SJCRH30 (cell line): ENCODE measurements around the gene ANO6. TPM values are rescaled to one million over a fixed set of nuclear protein-coding genes. Genes with fewer than 3 reads are reported as not detected.
"Not testable (repeated sequence)": the region's sequence is repeated elsewhere in the genome, so short reads cannot be mapped to it uniquely, and the experiment has no call there.

Source experiments
- DNase-seq, 2 experiments: peaks; one replicate each; pipeline ENCODE4 v3.0.0-alpha.2; 2015 to 2020
- H3K27ac ChIP-seq: fragments of 250-450 bp; sonication (Bioruptor Pico); 2 replicates; pipeline ENCODE4 v1.5.1; 2020; ENCODE audit warnings: mild to moderate bottlenecking, moderate library complexity
- H3K27me3 ChIP-seq: fragments of 250-450 bp; sonication (Bioruptor Pico); 2 replicates; pipeline ENCODE4 v1.5.1; 2020; ENCODE audit warnings: mild to moderate bottlenecking, moderate library complexity
- H3K36me3 ChIP-seq: fragments of 250-450 bp; sonication (Bioruptor Pico); 2 replicates; pipeline ENCODE4 v1.5.1; 2020; ENCODE audit warnings: mild to moderate bottlenecking, moderate library complexity
- H3K4me1 ChIP-seq: fragments of 250-450 bp; sonication (Bioruptor Pico); 2 replicates; pipeline ENCODE4 v1.5.1; 2020; ENCODE audit warnings: mild to moderate bottlenecking, moderate library complexity
- H3K4me3 ChIP-seq: fragments of 250-450 bp; sonication (Bioruptor Pico); 2 replicates; pipeline ENCODE4 v1.5.1; 2020; ENCODE audit warnings: mild to moderate bottlenecking, moderate library complexity
- H3K9me3 ChIP-seq: fragments of 250-450 bp; sonication (Bioruptor Pico); replicated peaks from 2 replicates; pipeline ENCODE4 v1.5.1; 2020; ENCODE audit warnings: mild to moderate bottlenecking, moderate library complexity
- total RNA-seq: library from RNA; depleted of rRNA; stranded (reverse); fragments of >200 nt; shearing (Covaris generic); gene quantifications from 2 replicates; pipeline ENCODE4 v1.2.3, GENCODE V29; 2014

Gene ANO6
- total RNA-seq, 1 experiment from 2014 or later = 60.7 TPM

- Histone ChIP-seq H3K36me3 (peaks cover 29% of the 10 kb centered on the region), H3K4me1 (no peaks in the 10 kb centered on the region), H3K9me3 (peaks cover 26% of the 10 kb centered on the region; the same call in 1 of the 2 replicates), H3K27me3 (no peaks in the 10 kb centered on the region), H3K4me3 (no peak overlapping the region), H3K27ac (no peak overlapping the region)
- no peak for DNase-seq
Measured at GRCh38 chr12:45362291-45362690, 146.4 kb downstream of the ANO6 start.

- Histone ChIP-seq H3K9me3 (peaks cover 26% of the 10 kb centered on the region; the same call in 1 of the 2 replicates), H3K36me3 (peaks cover 37% of the 10 kb centered on the region), H3K4me3 (no peak overlapping the region), H3K4me1 (no peaks in the 10 kb centered on the region), H3K27ac (no peak overlapping the region), H3K27me3 (no peaks in the 10 kb centered on the region)
- DNase-seq = peak in 1 of 2 experiments; percentile 19
Measured at GRCh38 chr12:45363903-45364302, 148.0 kb downstream of the ANO6 start.

GRCh38 chr12:45368841-45369489, 153.1 kb downstream of the ANO6 start:
- no peak for DNase-seq
- Histone ChIP-seq H3K4me3 (no peak overlapping the region), H3K27ac (no peak overlapping the region), H3K27me3 (no peaks in the 10 kb centered on the region), H3K36me3 (peaks cover 33% of the 10 kb centered on the region), H3K4me1 (no peaks in the 10 kb centered on the region), H3K9me3 (peaks cover 14% of the 10 kb centered on the region)

- H3K4me3 ChIP-seq = no peak overlapping the region
- H3K27ac ChIP-seq = no peak overlapping the region
- H3K27me3 ChIP-seq = no peaks in the 10 kb centered on the region
- peaks cover 12% of the 10 kb centered on the region for H3K36me3 ChIP-seq
- H3K4me1 ChIP-seq = no peaks in the 10 kb centered on the region
- peaks cover 2% of the 10 kb centered on the region; the same call in 1 of the 2 replicates for H3K9me3 ChIP-seq
- DNase-seq = no peak
Measured at GRCh38 chr12:45377815-45378214, 161.9 kb downstream of the ANO6 start.

- peak in 1 of 2 experiments; percentile 12 for DNase-seq
- Histone ChIP-seq H3K4me3 (no peak overlapping the region), H3K36me3 (peaks cover 22% of the 10 kb centered on the region), H3K27ac (no peak overlapping the region), H3K4me1 (no peaks in the 10 kb centered on the region), H3K9me3 (0 out of 2 replicates have a peak, but pooled peaks cover 2% of the 10 kb centered on the region), H3K27me3 (no peaks in the 10 kb centered on the region)
Measured at GRCh38 chr12:45379261-45379660, 163.4 kb downstream of the ANO6 start.

GRCh38 chr12:45381351-45381750, 165.5 kb downstream of the ANO6 start:
- H3K9me3 ChIP-seq = no peaks in the 10 kb centered on the region
- no peaks in the 10 kb centered on the region for H3K27me3 ChIP-seq
- DNase-seq = no peak
- no peaks in the 10 kb centered on the region for H3K4me1 ChIP-seq
- H3K27ac ChIP-seq = no peak overlapping the region
- peaks cover 27% of the 10 kb centered on the region for H3K36me3 ChIP-seq
- no peak overlapping the region for H3K4me3 ChIP-seq

- DNase-seq = peak; percentile 42 to 64
- Histone ChIP-seq H3K27ac (no peak overlapping the region), H3K4me3 (no peak overlapping the region), H3K4me1 (no peaks in the 10 kb centered on the region), H3K27me3 (no peaks in the 10 kb centered on the region), H3K36me3 (peaks cover 57% of the 10 kb centered on the region), H3K9me3 (no peaks in the 10 kb centered on the region)
Measured at GRCh38 chr12:45388545-45388944, 172.7 kb downstream of the ANO6 start.

GRCh38 chr12:45389426-45389825, 173.5 kb downstream of the ANO6 start:
- peaks cover 52% of the 10 kb centered on the region for H3K36me3 ChIP-seq
- DNase-seq = no peak
- no peak overlapping the region for H3K4me3 ChIP-seq
- no peaks in the 10 kb centered on the region for H3K9me3 ChIP-seq
- no peak overlapping the region for H3K27ac ChIP-seq
- H3K27me3 ChIP-seq = no peaks in the 10 kb centered on the region
- H3K4me1 ChIP-seq = no peaks in the 10 kb centered on the region

GRCh38 chr12:45397499-45397898, 181.6 kb downstream of the ANO6 start:
- H3K27ac ChIP-seq, DNase-seq, H3K4me1 ChIP-seq, H3K27me3 ChIP-seq, H3K9me3 ChIP-seq, H3K4me3 ChIP-seq: not testable (repeated sequence)
- H3K36me3 ChIP-seq = peaks cover 11% of the 10 kb centered on the region

GRCh38 chr12:45398552-45398951, 182.7 kb downstream of the ANO6 start:
- Histone ChIP-seq H3K4me1 (no peaks in the 10 kb centered on the region), H3K9me3 (0 out of 2 replicates have a peak, but pooled peaks cover 4% of the 10 kb centered on the region), H3K4me3 (no peak overlapping the region), H3K27ac (no peak overlapping the region), H3K36me3 (peaks cover 14% of the 10 kb centered on the region), H3K27me3 (no peaks in the 10 kb centered on the region)
- DNase-seq = no peak

- no peak overlapping the region for H3K4me3 ChIP-seq
- H3K27ac ChIP-seq = no peak overlapping the region
- peaks cover 21% of the 10 kb centered on the region for H3K36me3 ChIP-seq
- no peak for DNase-seq
- H3K9me3 ChIP-seq = 0 out of 2 replicates have a peak, but pooled peaks cover 4% of the 10 kb centered on the region
- no peaks in the 10 kb centered on the region for H3K4me1 ChIP-seq
- H3K27me3 ChIP-seq = no peaks in the 10 kb centered on the region
Measured at GRCh38 chr12:45400991-45401390, 185.1 kb downstream of the ANO6 start.

- H3K4me3 ChIP-seq = no peak overlapping the region
- peaks cover 21% of the 10 kb centered on the region for H3K36me3 ChIP-seq
- H3K9me3 ChIP-seq = 0 out of 2 replicates have a peak, but pooled peaks cover 2% of the 10 kb centered on the region
- DNase-seq = no peak
- H3K27ac ChIP-seq = no peak overlapping the region
- no peaks in the 10 kb centered on the region for H3K27me3 ChIP-seq
- H3K4me1 ChIP-seq = no peaks in the 10 kb centered on the region
Measured at GRCh38 chr12:45402288-45402687, 186.4 kb downstream of the ANO6 start.

- no peak overlapping the region for H3K27ac ChIP-seq
Measured at GRCh38 chr12:45406988-45407850, 191.3 kb downstream of the ANO6 start.

GRCh38 chr12:45407981-45408728, 192.3 kb downstream of the ANO6 start:
- Histone ChIP-seq H3K36me3 (peaks cover 35% of the 10 kb centered on the region), H3K4me3 (no peak overlapping the region), H3K4me1 (peaks cover 7% of the 10 kb centered on the region), H3K27me3 (no peaks in the 10 kb centered on the region), H3K9me3 (no peaks in the 10 kb centered on the region), H3K27ac (no peak overlapping the region)
- no peak for DNase-seq

More at GRCh38 chr12:45406988-45407850, 191.3 kb downstream of the ANO6 start:
- Histone ChIP-seq H3K36me3 (peaks cover 43% of the 10 kb centered on the region), H3K9me3 (no peaks in the 10 kb centered on the region), H3K27me3 (no peaks in the 10 kb centered on the region), H3K4me1 (peaks cover 7% of the 10 kb centered on the region), H3K4me3 (no peak overlapping the region)
- DNase-seq = no peak

- H3K27me3 ChIP-seq = no peaks in the 10 kb centered on the region
- H3K4me3 ChIP-seq = no peak overlapping the region
- no peak for DNase-seq
- H3K36me3 ChIP-seq = peaks cover 32% of the 10 kb centered on the region
- peaks cover 7% of the 10 kb centered on the region for H3K4me1 ChIP-seq
- no peak overlapping the region for H3K27ac ChIP-seq
- no peaks in the 10 kb centered on the region for H3K9me3 ChIP-seq
Measured at GRCh38 chr12:45408729-45409114, 192.8 kb downstream of the ANO6 start.
